DMS 273 (cell line): Measurements from ENCODE around the gene TNPO2.
A peak's percentile ranks its signal among the peaks of the same experiment; 100 is the strongest.

Experiments
- DNase-seq: peaks from one replicate; lab custom pipeline; 2025; ENCODE audit not compliant: unreplicated experiment; lab: John Stamatoyannopoulos, UW

The TNPO2 gene

GRCh38 chr19:12723641-12724426 lies at the start of gene TNPO2:
Gene TNPO2, minus strand, starts transcription at chr19:12723932. Its CDS starts 2,955 bp downstream, at chr19:12720977.
- DNase-seq: peak; percentile 92

- DNase-seq: no peak
Measured at GRCh38 chr19:12772323-12772722, 48.6 kb upstream of the TNPO2 start.

- no peak for DNase-seq
Measured at GRCh38 chr19:12770922-12771321, 47.2 kb upstream of the TNPO2 start.

GRCh38 chr19:12769689-12770088 lies 46.0 kb upstream of the TNPO2 start:
- no peak for DNase-seq

- no peak for DNase-seq
Measured at GRCh38 chr19:12767666-12768065, 43.9 kb upstream of the TNPO2 start.

GRCh38 chr19:12767150-12767549 lies 43.4 kb upstream of the TNPO2 start:
- DNase-seq: no peak

GRCh38 chr19:12766051-12766521 lies 42.4 kb upstream of the TNPO2 start:
- peak; percentile 79 for DNase-seq

GRCh38 chr19:12764698-12765097 lies 41.0 kb upstream of the TNPO2 start:
- no peak for DNase-seq

- DNase-seq: no peak
Measured at GRCh38 chr19:12763100-12763499, 39.4 kb upstream of the TNPO2 start.

GRCh38 chr19:12759686-12760085 lies 36.0 kb upstream of the TNPO2 start:
- no peak for DNase-seq

GRCh38 chr19:12757544-12758274 lies 34.0 kb upstream of the TNPO2 start:
- DNase-seq: peak; percentile 91

GRCh38 chr19:12756150-12756883 lies 32.6 kb upstream of the TNPO2 start:
- no peak for DNase-seq

GRCh38 chr19:12754465-12755196 lies 30.9 kb upstream of the TNPO2 start:
- no peak for DNase-seq

GRCh38 chr19:12752056-12752781 lies 28.5 kb upstream of the TNPO2 start:
- no peak for DNase-seq

- no peak for DNase-seq
Measured at GRCh38 chr19:12751635-12752034, 27.9 kb upstream of the TNPO2 start, which contains the start of gene BEST2. Gene BEST2, plus strand, starts transcription at chr19:12751791. Its CDS starts 802 bp downstream, at chr19:12752593.

- no peak for DNase-seq
Measured at GRCh38 chr19:12750851-12751250, 27.1 kb upstream of the TNPO2 start.

GRCh38 chr19:12749938-12750521 lies 26.3 kb upstream of the TNPO2 start:
- peak; percentile 66 for DNase-seq

GRCh38 chr19:12748489-12748888 lies 24.8 kb upstream of the TNPO2 start:
- no peak for DNase-seq

GRCh38 chr19:12745166-12745897 lies 21.6 kb upstream of the TNPO2 start:
- no peak for DNase-seq
